Ectodermal cell (in vitro differentiated cells): ENCODE measurements around the gene MGST3.
"Not testable (repeated sequence)": the region's sequence is repeated elsewhere in the genome, so short reads cannot be mapped to it uniquely, and the experiment has no call there.

Experiments used
- H3K27ac ChIP-seq: 2 replicates; pipeline ENCODE4 v1.7.0; 2013; ENCODE audit warnings: mild to moderate bottlenecking, low read depth, low read length; ENCODE audit not compliant: insufficient read depth, poor library complexity, severe bottlenecking
- H3K27me3 ChIP-seq: 2 replicates; pipeline ENCODE4 v1.7.0; 2013; ENCODE audit warnings: mild to moderate bottlenecking, low read length; ENCODE audit not compliant: insufficient read depth, control insufficient read depth, poor library complexity, severe bottlenecking
- H3K36me3 ChIP-seq: one replicate; pipeline ENCODE4 v1.7.0; 2013; ENCODE audit warnings: low read length; ENCODE audit not compliant: control insufficient read depth, insufficient read depth
- H3K4me1 ChIP-seq: one replicate; pipeline ENCODE4 v1.7.0; 2013; ENCODE audit warnings: low read length; ENCODE audit not compliant: control insufficient read depth, insufficient read depth
- H3K4me3 ChIP-seq: 2 replicates; pipeline ENCODE4 v1.7.0; 2013; ENCODE audit warnings: low read depth, low read length, control low read depth; ENCODE audit not compliant: insufficient read depth
- H3K9me3 ChIP-seq: 2 replicates; pipeline ENCODE4 v1.7.0; 2013; ENCODE audit warnings: mild to moderate bottlenecking, low read length, moderate library complexity; ENCODE audit not compliant: control insufficient read depth
- WGBS, 2 experiments: methylation state at CpG; one replicate each; pipeline ENCODE4 v1.1.7; 2013; ENCODE audit warnings: missing lambda C conversion rate in 2 of 2; 5-methylcytosine and 5-hydroxymethylcytosine counted together

MGST3 gene

DNA sequence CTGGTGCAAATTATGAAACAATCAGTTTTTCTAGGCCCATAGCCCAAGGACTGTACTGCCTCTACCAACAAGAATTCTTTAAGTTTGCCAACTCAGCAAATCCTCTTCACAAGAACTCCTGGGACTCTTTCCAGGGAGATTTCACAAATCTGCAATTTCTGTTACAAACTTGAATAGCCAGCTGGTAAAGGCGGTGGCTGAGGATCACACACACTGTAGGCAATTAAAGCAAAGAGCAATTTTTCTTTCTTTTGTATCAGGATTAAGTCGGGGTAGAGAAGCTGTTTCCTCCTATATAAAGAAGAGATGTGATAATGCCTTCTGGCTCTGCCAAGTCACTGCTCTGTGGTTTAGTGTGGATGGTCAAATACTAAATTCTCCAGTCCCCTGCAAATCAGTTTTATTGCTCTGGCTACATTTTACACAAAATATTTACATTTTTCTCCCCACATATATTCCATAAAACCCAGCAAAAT, 65.6 kb downstream of the MGST3 start:
- WGBS, 2 experiments, result 42 to 72% methylated on average over 2 of the region's 2 CpGs
- Histone ChIP-seq H3K4me1 (peaks cover 3% of the 10 kb centered on the region), H3K4me3 (no peak overlapping the region), H3K27ac (no peak overlapping the region), H3K27me3 (no peaks in the 10 kb centered on the region), H3K9me3 (no peaks in the 10 kb centered on the region), H3K36me3 (peaks cover 3% of the 10 kb centered on the region)

DNA sequence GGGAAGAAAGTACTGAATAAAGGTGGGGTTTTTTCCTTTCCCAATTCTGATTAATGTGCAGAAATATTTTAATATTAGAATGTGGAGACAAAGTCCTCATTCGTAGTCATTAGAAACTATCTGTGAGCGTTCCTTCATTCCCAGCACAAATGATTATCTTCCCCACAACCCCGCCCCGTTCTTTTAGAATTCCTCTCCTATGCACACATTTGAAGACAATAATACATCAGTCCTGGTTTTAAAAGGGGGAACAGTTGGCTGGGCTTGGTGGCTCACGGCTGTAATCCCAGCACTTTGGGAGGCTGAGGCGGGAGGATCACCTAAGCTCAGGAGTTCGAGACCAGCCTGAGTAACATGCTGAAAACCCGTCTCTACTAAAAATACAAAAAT, 66.5 kb downstream of the MGST3 start:
- Histone ChIP-seq H3K4me1 (peaks cover 3% of the 10 kb centered on the region), H3K27me3 (no peaks in the 10 kb centered on the region), H3K27ac (no peak overlapping the region), H3K4me3 (peak overlapping the region; percentile 66), H3K36me3 (peaks cover 3% of the 10 kb centered on the region), H3K9me3 (no peaks in the 10 kb centered on the region)
- 60 to 61% methylated on average over 8 of the region's 8 CpGs for WGBS, 2 experiments

DNA sequence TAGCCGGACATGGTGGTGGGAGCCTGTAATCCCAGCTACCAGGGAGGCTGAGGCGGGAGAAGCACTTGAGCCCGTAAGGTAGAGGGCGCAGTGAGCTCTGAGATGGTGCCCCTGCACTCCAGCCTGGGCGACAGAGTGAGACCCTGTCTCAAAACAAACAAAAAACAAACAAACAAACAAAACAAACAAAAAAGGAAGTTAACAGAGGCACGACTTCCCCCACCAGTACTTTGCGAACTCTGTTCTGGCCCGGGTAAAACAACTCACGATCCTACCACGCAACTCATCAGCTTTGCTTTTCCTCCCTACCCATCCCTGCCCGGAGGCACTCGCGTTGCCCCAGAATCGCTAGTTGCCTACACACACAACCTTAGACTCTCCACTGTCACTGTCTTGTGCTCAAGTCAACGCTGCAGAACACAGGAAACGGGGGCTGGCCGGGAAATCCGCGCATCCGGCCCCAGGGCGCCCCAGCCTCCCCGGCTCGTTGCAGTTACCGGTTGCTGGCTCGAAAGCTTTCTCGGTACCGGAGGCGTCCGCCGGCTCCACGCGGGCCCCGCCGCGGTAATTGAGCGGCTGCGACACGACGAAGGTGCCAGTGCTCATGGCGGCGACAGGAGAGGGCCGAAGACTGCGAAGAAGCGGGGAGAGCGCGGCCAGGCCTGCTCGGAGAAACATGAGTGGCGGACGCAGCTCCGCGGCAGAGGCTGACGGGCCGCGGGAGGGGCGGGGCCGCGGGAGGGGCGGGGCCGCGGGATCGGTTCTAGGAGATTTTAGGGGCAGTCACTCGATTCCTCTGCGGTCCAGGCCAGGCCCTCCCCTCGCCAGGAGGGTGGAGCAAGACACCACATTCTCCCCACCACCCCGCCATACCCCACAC, 67.1 kb downstream of the MGST3 start, which contains the start of gene ALDH9A1:
TSS of gene ALDH9A1 (minus strand) at position 682 of the 880 bp plus-strand sequence. CDS start at position 678, 4 bp downstream.
- peak within 1 kb of the TSS; percentile 66 for H3K4me3 ChIP-seq
- H3K27me3 ChIP-seq, result no peaks in the 10 kb centered on the region
- H3K9me3 ChIP-seq, result no peaks in the 10 kb centered on the region
- H3K4me1 ChIP-seq, result peaks cover 3% of the 10 kb centered on the region
- WGBS, 2 experiments, result 1% methylated on average over 65 of the region's 65 CpGs
- peak within 1 kb of the TSS; percentile 74 for H3K27ac ChIP-seq
- H3K36me3 ChIP-seq, result peaks cover 3% of the 10 kb centered on the region

DNA sequence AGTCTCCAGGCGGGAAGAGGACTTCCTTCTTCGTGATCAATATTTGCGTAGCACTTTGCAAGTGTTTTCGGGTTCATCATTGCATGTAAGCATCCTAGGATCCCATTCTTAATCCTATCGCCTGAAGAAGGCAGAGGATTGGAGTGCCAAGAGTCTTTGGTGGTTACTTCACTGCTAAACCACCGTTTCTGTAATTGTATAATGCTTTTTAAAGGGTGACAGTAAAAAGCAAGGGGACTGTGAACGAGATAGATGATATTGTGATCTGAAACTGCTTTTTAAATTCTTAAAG, 67.7 kb downstream of the MGST3 start:
- 9 to 15% methylated on average over 7 of the region's 7 CpGs for WGBS, 2 experiments
- Histone ChIP-seq H3K27me3 (no peaks in the 10 kb centered on the region), H3K4me1 (peaks cover 3% of the 10 kb centered on the region), H3K4me3 (peak overlapping the region; percentile 66), H3K27ac (peak overlapping the region; percentile 74), H3K9me3 (no peaks in the 10 kb centered on the region), H3K36me3 (peaks cover 3% of the 10 kb centered on the region)

DNA sequence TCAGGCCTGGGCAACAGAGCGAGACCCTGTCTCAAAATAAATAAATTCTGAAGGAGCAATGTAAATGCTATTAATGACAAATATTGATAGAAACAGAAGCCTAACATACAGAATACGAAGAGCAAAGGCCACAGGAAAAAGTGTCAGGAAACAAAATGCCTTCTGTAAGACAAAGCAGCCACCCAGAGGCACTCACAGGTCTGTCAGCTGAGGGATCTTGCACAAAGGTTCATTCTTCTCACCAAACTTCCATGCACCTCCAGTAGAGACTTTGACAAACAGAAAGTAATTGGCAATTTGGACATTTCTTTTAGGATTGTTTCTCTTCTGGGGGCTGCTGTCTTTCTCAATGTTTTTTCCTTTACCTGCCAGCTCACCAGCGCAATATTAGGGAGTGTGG, 68.5 kb downstream of the MGST3 start:
- 82 to 99% methylated on average over 3 of the region's 3 CpGs for WGBS, 2 experiments
- H3K36me3 ChIP-seq, result no peaks in the 10 kb centered on the region
- no peak overlapping the region for H3K4me3 ChIP-seq
- H3K4me1 ChIP-seq, result peaks cover 3% of the 10 kb centered on the region
- no peaks in the 10 kb centered on the region for H3K27me3 ChIP-seq
- H3K9me3 ChIP-seq, result no peaks in the 10 kb centered on the region
- H3K27ac ChIP-seq, result no peak overlapping the region

DNA sequence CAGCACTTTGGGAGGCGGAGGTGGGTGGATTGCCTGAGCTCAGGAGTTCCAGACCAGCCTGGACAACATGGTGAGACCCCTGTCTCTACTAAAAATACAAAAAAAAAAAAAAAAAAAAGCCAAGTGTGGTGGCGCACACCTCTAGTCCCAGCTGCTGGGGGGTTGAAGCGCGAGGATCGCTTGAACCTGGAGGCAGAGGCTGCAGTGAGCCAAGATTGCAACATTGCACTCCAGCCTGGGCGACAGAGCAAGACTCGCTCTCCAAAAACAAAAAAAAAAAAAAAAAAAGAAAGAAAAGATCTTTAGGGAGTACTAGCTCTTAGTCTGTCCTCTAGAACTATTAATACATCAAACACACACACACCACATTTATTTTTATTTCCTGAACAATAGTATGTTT, 70.9 kb downstream of the MGST3 start:
- H3K36me3 ChIP-seq, H3K27me3 ChIP-seq, H3K4me3 ChIP-seq, H3K4me1 ChIP-seq, H3K9me3 ChIP-seq, H3K27ac ChIP-seq: not testable (repeated sequence)
- WGBS, 2 experiments, result 79 to 84% methylated on average over 6 to 7 of the region's 7 CpGs

DNA sequence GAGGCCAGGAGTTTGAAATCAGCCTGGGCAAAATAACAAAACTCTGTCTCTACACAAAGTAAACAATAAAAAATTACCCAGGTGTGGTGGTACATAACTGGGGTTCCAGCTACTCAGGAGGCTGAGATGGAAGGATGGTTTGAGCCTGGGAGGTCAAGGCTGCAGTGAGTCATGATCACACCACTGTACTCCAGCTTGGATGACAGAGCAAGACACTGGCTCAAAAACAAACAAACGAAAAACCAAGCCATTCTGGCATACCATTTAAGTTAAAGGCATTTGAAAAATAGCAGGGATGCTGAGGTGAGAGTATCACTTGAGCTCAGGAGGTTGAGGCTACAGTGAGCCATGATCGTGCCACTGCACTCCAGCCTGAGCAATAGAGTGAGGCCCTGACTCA, 72.6 kb downstream of the MGST3 start:
- Histone ChIP-seq H3K4me3 (no peak overlapping the region), H3K27ac (no peak overlapping the region), H3K36me3 (no peaks in the 10 kb centered on the region), H3K4me1 (no peaks in the 10 kb centered on the region), H3K27me3 (no peaks in the 10 kb centered on the region), H3K9me3 (no peaks in the 10 kb centered on the region)
- 85 to 93% methylated on average over 2 of the region's 2 CpGs for WGBS, 2 experiments
